HCT116 (cell line): Measurements from ENCODE around the gene FCHSD2. TPM values are rescaled to one million over a fixed set of nuclear protein-coding genes. Genes with fewer than 3 reads are reported as not detected.

Source experiments
- ATAC-seq: fragments of 200-7000 bp; cut with Tn5 transposase; 2 replicates; pipeline ENCODE4 v1.9.1; 2020; ENCODE audit warnings: mild to moderate bottlenecking, moderate library complexity
- BruUV-seq: library from RNA; stranded (reverse); fragments of 400-500 nt; replicated peaks from 2 replicates; lab custom pipeline; 2021; lab: Mats Ljungman, UMichigan
- CTCF ChIA-PET: fragments of 300-600 bp; sonication (Branson Sonifier 250); formaldehyde crosslinking; loops from one replicate; lab custom pipeline; 2021; ENCODE audit warnings: antibody characterized with exemption; lab: Charles Lee
- POLR2A ChIA-PET: fragments of 300-600, 350-600 bp; sonication (Branson Sonifier 250); formaldehyde crosslinking; loops from one replicate; lab custom pipeline; 2021; ENCODE audit warnings: antibody characterized with exemption; lab: Charles Lee
- RAD21 ChIA-PET, 2 experiments: fragments of 300-600 bp; sonication (Branson Sonifier 250); formaldehyde crosslinking; loops; one replicate each; lab custom pipeline; 2023; ENCODE audit warnings: low total read pairs in 2 of 2; ENCODE audit not compliant: uncharacterized antibody in 2 of 2, unreplicated experiment in 2 of 2, low non-redundant PET in 1 of 2; lab: Charles Lee
- DNase-seq: peaks from one replicate; pipeline ENCODE4 v3.0.0-alpha.2; 2010; ENCODE audit warnings: low read depth, low spot score
- H2AFZ ChIP-seq: fragments of 200-600 bp; shearing (Covaris generic), sonication (generic); 2 replicates; pipeline ENCODE4 v1.6.1; 2017; ENCODE audit warnings: low read depth, mixed run types, mixed read lengths, antibody characterized with exemption, low read length; ENCODE audit not compliant: poor library complexity, severe bottlenecking
- H3K27ac ChIP-seq: 2 replicates; pipeline ENCODE4 v1.5.1; 2012; ENCODE audit warnings: low read depth, low read length
- H3K27me3 ChIP-seq: fragments of 200-600 bp; sonication (generic); 2 replicates; pipeline ENCODE4 v1.6.1; 2016; ENCODE audit warnings: mixed run types, low read length, mixed read lengths; ENCODE audit not compliant: insufficient read depth
- H3K36me3 ChIP-seq, 2 experiments: fragments of 200-500 bp in 1 of 2; fragments of 200-600 bp in 1 of 2; sonication (Bioruptor generic) in 1 of 2; sonication (generic) in 1 of 2; 2 replicates each; pipeline versions ENCODE4 v1.5.1 to v1.6.1; 2014 to 2016; ENCODE audit warnings: low read length in 2 of 2, inconsistent platforms in 1 of 2, mixed read lengths in 1 of 2, mixed run types in 1 of 2; ENCODE audit not compliant: insufficient read depth in 2 of 2, control insufficient read depth in 1 of 2
- H3K4me1 ChIP-seq, 2 experiments: fragments of 200-600 bp in 1 of 2; sonication (generic) in 1 of 2; 2 replicates each; pipeline versions ENCODE4 v1.5.1 to v1.6.1; 2012 to 2017; ENCODE audit warnings: low read length in 2 of 2, inconsistent platforms in 1 of 2, mild to moderate bottlenecking in 1 of 2, mixed read lengths in 1 of 2, mixed run types in 1 of 2, moderate library complexity in 1 of 2; ENCODE audit not compliant: insufficient read depth in 2 of 2, control insufficient read depth in 1 of 2
- H3K4me2 ChIP-seq: fragments of 200-600 bp; sonication (generic); 2 replicates; pipeline ENCODE4 v1.6.1; 2017; ENCODE audit warnings: mixed run types, low read length, mixed read lengths
- H3K4me3 ChIP-seq, 2 experiments: fragments of 200-600 bp in 1 of 2; sonication (generic) in 1 of 2; replicated peaks in 1 of 2; 2 replicates each; pipeline ENCODE4 v1.5.1; 2011 to 2016; ENCODE audit warnings: low read length in 2 of 2, control low read depth in 1 of 2, low read depth in 1 of 2, mild to moderate bottlenecking in 1 of 2, mixed read lengths in 1 of 2, mixed run types in 1 of 2
- H3K79me2 ChIP-seq: fragments of 200-600 bp; sonication (generic); 2 replicates; pipeline ENCODE4 v1.6.1; 2017; ENCODE audit warnings: mild to moderate bottlenecking, mixed run types, low read length, moderate library complexity, mixed read lengths; ENCODE audit not compliant: insufficient read depth
- H3K9ac ChIP-seq: fragments of 200-600 bp; sonication (generic); 2 replicates; pipeline ENCODE4 v1.6.1; 2016; ENCODE audit warnings: low read length, mixed read lengths
- H3K9me2 ChIP-seq: fragments of 200-600 bp; sonication (generic), shearing (Covaris generic); 2 replicates; pipeline ENCODE4 v1.6.1; 2017; ENCODE audit warnings: mixed run types, mild to moderate bottlenecking, moderate library complexity; ENCODE audit not compliant: insufficient read depth
- H3K9me3 ChIP-seq, 2 experiments: fragments of 200-500 bp in 1 of 2; fragments of 200-600 bp in 1 of 2; sonication (Bioruptor generic) in 1 of 2; sonication (generic) in 1 of 2; 2 replicates each; pipeline ENCODE4 v1.6.1; 2014 to 2017; ENCODE audit warnings: low read length in 2 of 2, mixed read lengths in 2 of 2, inconsistent platforms in 1 of 2, low read depth in 1 of 2, mild to moderate bottlenecking in 1 of 2, mixed run types in 1 of 2, moderate library complexity in 1 of 2; ENCODE audit not compliant: control insufficient read depth in 1 of 2, insufficient read depth in 1 of 2
- H4K20me1 ChIP-seq: fragments of 200-600 bp; sonication (generic), shearing (Covaris generic); 2 replicates; pipeline ENCODE4 v1.6.1; 2017; ENCODE audit warnings: mixed run types, mild to moderate bottlenecking, moderate library complexity; ENCODE audit not compliant: insufficient read depth
- CTCF ChIP-seq, 3 experiments: fragments of 200-600 bp in 1 of 3; sonication (generic) in 1 of 3; IDR thresholded peaks in 2 of 3; conservative IDR thresholded peaks in 1 of 3; 2 replicates each; pipeline ENCODE4 v1.5.1; 2012 to 2017; ENCODE audit warnings: low read depth in 2 of 3, low read length in 2 of 3, antibody characterized with exemption in 1 of 3, borderline replicate concordance in 1 of 3, control low read depth in 1 of 3, mild to moderate bottlenecking in 1 of 3, mixed read lengths in 1 of 3, mixed run types in 1 of 3, moderate library complexity in 1 of 3; ENCODE audit not compliant: insufficient read depth in 1 of 3
- EZH2 ChIP-seq: fragments of 200-600 bp; sonication (generic); IDR thresholded peaks from 2 replicates; pipeline ENCODE4 v1.6.1; 2017; ENCODE audit warnings: antibody characterized with exemption, mixed run types
- JUND ChIP-seq: IDR thresholded peaks from 2 replicates; pipeline ENCODE4 v1.6.1; 2012
- SIN3A ChIP-seq: IDR thresholded peaks from 2 replicates; pipeline ENCODE4 v1.6.1; 2012; ENCODE audit warnings: low read depth
- SP1 ChIP-seq: IDR thresholded peaks from 2 replicates; pipeline ENCODE4 v1.6.1; 2012; ENCODE audit warnings: low read depth
- SRF ChIP-seq: IDR thresholded peaks from 2 replicates; pipeline ENCODE4 v1.6.1; 2012; ENCODE audit warnings: low read depth
- TCF7L2 ChIP-seq: IDR thresholded peaks from 2 replicates; pipeline ENCODE4 v1.7.0; 2011; ENCODE audit warnings: borderline replicate concordance, inconsistent platforms; ENCODE audit not compliant: insufficient read depth, insufficient read length; ENCODE audit errors: extremely low read depth
- ZFX ChIP-seq: fragments of 450-650 bp; IDR thresholded peaks from 2 replicates; pipeline ENCODE4 v1.6.1; 2017
- intact Hi-C: fragments of 100-400 bp; cut with micrococcal nuclease; formaldehyde crosslinking; loops from 2 replicates; pipeline ENCODE4 v1.10.0; 2022
- total RNA-seq: library from RNA; stranded (reverse); gene quantifications from one replicate; pipeline ENCODE4 v1.2.1, GENCODE V29; 2021; ENCODE audit not compliant: unreplicated experiment

The FCHSD2 gene
- total RNA-seq, 1 experiment from 2014 or later, result 15.0 TPM

GRCh38 chr11:72833083-72833733 lies 308.9 kb downstream of the FCHSD2 start:
- TF ChIP-seq SP1, result no peak
- TF ChIP-seq CTCF (IDR thresholded peaks at IDR 0.05 in 2 of 3, conservative IDR thresholded peaks at IDR 0.05 in 1 of 3; ENCODE audit: borderline replicate concordance in 1 of 3, insufficient read depth in 1 of 3, low read depth in 2 of 3, low read length in 2 of 3), result no peak
- TF ChIP-seq TCF7L2, result no peak
- no peak for TF ChIP-seq JUND
- no peak for TF ChIP-seq SRF
- TF ChIP-seq SIN3A, result no peak
- TF ChIP-seq EZH2, result no peak
- no peak for TF ChIP-seq ZFX
- no peak overlapping the region for H2AFZ ChIP-seq
- no TSS peak for BruUV-seq
- RAD21 ChIA-PET, result no interaction called here
- DNase-seq, result no peak
- H3K79me2 ChIP-seq, result no peaks in the 10 kb centered on the region
- H4K20me1 ChIP-seq, result no peaks in the 10 kb centered on the region
- ATAC-seq, result no peak
- no peaks in the 10 kb centered on the region for H3K36me3 ChIP-seq
- intact Hi-C loops, result no loop called here
- no peak overlapping the region for H3K9ac ChIP-seq
- H3K9me2 ChIP-seq, result no peaks in the 10 kb centered on the region
- CTCF ChIA-PET, result interaction anchor here (2.6 to 4.1 kb wide), 2 partner anchors 345 to 456 kb away, joined by 9 to 79 read pairs; no protein-coding TSS in a partner anchor
- H3K27me3 ChIP-seq, result no peaks in the 10 kb centered on the region
- POLR2A ChIA-PET, result no interaction called here
- H3K4me3 ChIP-seq, result no peak overlapping the region
- H3K4me2 ChIP-seq, result no peak overlapping the region
- peaks cover 0 to 6% of the 10 kb centered on the region in 2 experiments; a peak in 2 of 4 replicates for H3K4me1 ChIP-seq
- no peak overlapping the region for H3K27ac ChIP-seq
- no peaks in the 10 kb centered on the region for H3K9me3 ChIP-seq
